Glomerular endothelial cell (primary cell): ENCODE results near the gene ASPHD2. TPM values are rescaled to one million over a fixed set of nuclear protein-coding genes. Genes with fewer than 3 reads are reported as not detected.

Experiments used
- DNase-seq: peaks from one replicate; pipeline ENCODE4 v3.0.0-alpha.2; 2011; ENCODE audit warnings: low read depth, low spot score; ENCODE audit errors: extremely low read depth
- total RNA-seq: library from RNA; depleted of rRNA; stranded (reverse); fragments of >200 nt; gene quantifications from 2 replicates; pipeline ENCODE4 v1.2.3, GENCODE V29; 2015

The ASPHD2 gene
- total RNA-seq, 1 donor from 2014 or later, result 5.4 TPM

GRCh38 chr22:26494506-26494905, 65.4 kb downstream of the ASPHD2 start:
- DNase-seq, result no peak

Other genes with a start within 250 kb of the ASPHD2 start
- gene HPS4, start 54.5 kb downstream of the ASPHD2 start, total RNA-seq, result 25.9 and 28.4 TPM in 2 replicates
- 17.0 and 31.3 TPM in 2 replicates for gene SRRD, start 54.6 kb downstream of the ASPHD2 start, total RNA-seq
- gene TFIP11, start 83.2 kb downstream of the ASPHD2 start, total RNA-seq, result 19.8 and 29.0 TPM in 2 replicates
- 92.7 and 99.2 TPM in 2 replicates for gene TPST2, start 160.9 kb downstream of the ASPHD2 start, total RNA-seq
- gene CRYBB1, start 188.8 kb downstream of the ASPHD2 start, total RNA-seq, result not detected in 2 replicates
- gene CRYBA4, start 192.7 kb downstream of the ASPHD2 start, total RNA-seq, result not detected in 2 replicates
- 0.10 and 0.29 TPM in 2 replicates for gene MIAT, start 228.3 kb downstream of the ASPHD2 start, total RNA-seq